ENCODE results near the gene SNCB.

Gene SNCB

GRCh38 chr5:176608142-176608705 lies 22.1 kb downstream of the SNCB start:
- peak; percentile 19 for DNase-seq
- Histone ChIP-seq H3K79me2 (ENCODE audit: low read length) (peaks cover 3% of the 10 kb centered on the region; the same call in 1 of the 2 replicates), H4K20me1 (ENCODE audit: insufficient read depth, low read length) (no peaks in the 10 kb centered on the region), H3K36me3 (replicated peaks; ENCODE audit: insufficient read depth, low read length) (no peaks in the 10 kb centered on the region), H3K9me3 (replicated peaks; ENCODE audit: insufficient read depth, low read length) (no peaks in the 10 kb centered on the region), H3K9ac (ENCODE audit: low read length) (no peak overlapping the region), H3F3A (ENCODE audit: insufficient read depth, low read length) (0 out of 2 replicates have a peak, but pooled peaks cover 4% of the 10 kb centered on the region), H3K4me2 (ENCODE audit: low read depth, low read length) (peak overlapping the region; percentile 18; the same call in 1 of the 2 replicates), H3K4me1 (ENCODE audit: low read length) (peaks cover 23% of the 10 kb centered on the region), H3K27ac (ENCODE audit: low read length) (no peak overlapping the region), H2AFZ (ENCODE audit: low read length) (no peak overlapping the region), H3K4me3 (ENCODE audit: low read length) (no peak overlapping the region), H3K27me3 (replicated peaks; ENCODE audit: insufficient read depth, low read length) (peaks cover 22% of the 10 kb centered on the region), H3K9me2 (replicated peaks; ENCODE audit: insufficient read depth, low read length) (no peaks in the 10 kb centered on the region)
- TF ChIP-seq EZH2 (optimal IDR thresholded peaks at IDR 0.05; ENCODE audit: low read depth, low read length) = no peak
- TF ChIP-seq EZH2phosphoT487 (IDR thresholded peaks at IDR 0.05; ENCODE audit: low read length) = no peak

DNA sequence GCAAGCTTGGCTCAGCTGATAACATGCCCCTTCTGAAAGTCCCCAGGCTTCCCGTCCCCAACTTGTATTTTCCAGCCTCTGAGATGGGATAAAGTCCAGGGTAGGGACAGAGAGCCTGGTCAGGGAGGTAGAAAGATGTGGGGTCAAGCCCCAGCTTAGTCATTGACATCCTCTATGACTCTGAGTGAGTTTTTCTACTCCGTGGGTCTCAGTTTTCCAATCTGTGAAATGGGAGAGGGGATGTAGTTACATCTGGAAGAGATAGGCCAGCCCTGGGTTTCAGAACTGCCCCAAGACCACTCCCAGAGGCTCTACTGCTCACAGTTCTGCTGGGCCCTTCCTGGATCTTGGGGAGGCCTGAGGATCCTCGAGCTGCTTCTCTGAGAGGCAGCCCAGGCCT lies 23.5 kb downstream of the SNCB start:
- Histone ChIP-seq H3F3A (ENCODE audit: insufficient read depth, low read length) (0 out of 2 replicates have a peak, but pooled peaks cover 4% of the 10 kb centered on the region), H3K4me1 (ENCODE audit: low read length) (peaks cover 23% of the 10 kb centered on the region), H3K9ac (ENCODE audit: low read length) (no peak overlapping the region), H3K36me3 (replicated peaks; ENCODE audit: insufficient read depth, low read length) (no peaks in the 10 kb centered on the region), H4K20me1 (ENCODE audit: insufficient read depth, low read length) (no peaks in the 10 kb centered on the region), H2AFZ (ENCODE audit: low read length) (no peak overlapping the region), H3K4me2 (ENCODE audit: low read depth, low read length) (no peak overlapping the region), H3K9me2 (replicated peaks; ENCODE audit: insufficient read depth, low read length) (no peaks in the 10 kb centered on the region), H3K4me3 (ENCODE audit: low read length) (no peak overlapping the region), H3K27me3 (replicated peaks; ENCODE audit: insufficient read depth, low read length) (peaks cover 10% of the 10 kb centered on the region; the same call in 1 of the 2 replicates), H3K79me2 (ENCODE audit: low read length) (peaks cover 3% of the 10 kb centered on the region; the same call in 1 of the 2 replicates), H3K27ac (ENCODE audit: low read length) (no peak overlapping the region), H3K9me3 (replicated peaks; ENCODE audit: insufficient read depth, low read length) (no peaks in the 10 kb centered on the region)
- DNase-seq = no peak
- TF ChIP-seq, protein P1, sequence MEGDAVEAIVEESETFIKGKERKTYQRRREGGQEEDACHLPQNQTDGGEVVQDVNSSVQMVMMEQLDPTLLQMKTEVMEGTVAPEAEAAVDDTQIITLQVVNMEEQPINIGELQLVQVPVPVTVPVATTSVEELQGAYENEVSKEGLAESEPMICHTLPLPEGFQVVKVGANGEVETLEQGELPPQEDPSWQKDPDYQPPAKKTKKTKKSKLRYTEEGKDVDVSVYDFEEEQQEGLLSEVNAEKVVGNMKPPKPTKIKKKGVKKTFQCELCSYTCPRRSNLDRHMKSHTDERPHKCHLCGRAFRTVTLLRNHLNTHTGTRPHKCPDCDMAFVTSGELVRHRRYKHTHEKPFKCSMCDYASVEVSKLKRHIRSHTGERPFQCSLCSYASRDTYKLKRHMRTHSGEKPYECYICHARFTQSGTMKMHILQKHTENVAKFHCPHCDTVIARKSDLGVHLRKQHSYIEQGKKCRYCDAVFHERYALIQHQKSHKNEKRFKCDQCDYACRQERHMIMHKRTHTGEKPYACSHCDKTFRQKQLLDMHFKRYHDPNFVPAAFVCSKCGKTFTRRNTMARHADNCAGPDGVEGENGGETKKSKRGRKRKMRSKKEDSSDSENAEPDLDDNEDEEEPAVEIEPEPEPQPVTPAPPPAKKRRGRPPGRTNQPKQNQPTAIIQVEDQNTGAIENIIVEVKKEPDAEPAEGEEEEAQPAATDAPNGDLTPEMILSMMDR (IDR thresholded peaks at IDR 0.05; ENCODE audit: low read length) = no peak
- TF ChIP-seq EZH2phosphoT487 (IDR thresholded peaks at IDR 0.05; ENCODE audit: low read length) = no peak
- TF ChIP-seq EZH2 (optimal IDR thresholded peaks at IDR 0.05; ENCODE audit: low read depth, low read length) = no peak

- Histone ChIP-seq H3K4me1 (ENCODE audit: low read length) (peaks cover 20% of the 10 kb centered on the region), H3K27ac (ENCODE audit: low read length) (no peak overlapping the region), H4K20me1 (ENCODE audit: insufficient read depth, low read length) (no peaks in the 10 kb centered on the region), H3K9ac (ENCODE audit: low read length) (no peak overlapping the region), H3F3A (ENCODE audit: insufficient read depth, low read length) (0 out of 2 replicates have a peak, but pooled peaks cover 4% of the 10 kb centered on the region), H3K79me2 (ENCODE audit: low read length) (peaks cover 3% of the 10 kb centered on the region; the same call in 1 of the 2 replicates), H3K9me2 (replicated peaks; ENCODE audit: insufficient read depth, low read length) (no peaks in the 10 kb centered on the region), H2AFZ (ENCODE audit: low read length) (no peak overlapping the region), H3K4me2 (ENCODE audit: low read depth, low read length) (no peak overlapping the region), H3K27me3 (replicated peaks; ENCODE audit: insufficient read depth, low read length) (peaks cover 4% of the 10 kb centered on the region; the same call in 1 of the 2 replicates), H3K4me3 (ENCODE audit: low read length) (no peak overlapping the region), H3K36me3 (replicated peaks; ENCODE audit: insufficient read depth, low read length) (no peaks in the 10 kb centered on the region), H3K9me3 (replicated peaks; ENCODE audit: insufficient read depth, low read length) (no peaks in the 10 kb centered on the region)
- TF ChIP-seq EZH2 (optimal IDR thresholded peaks at IDR 0.05; ENCODE audit: low read depth, low read length) (no peak), EZH2phosphoT487 (IDR thresholded peaks at IDR 0.05; ENCODE audit: low read length) (no peak)
- TF ChIP-seq, protein P1 (IDR thresholded peaks at IDR 0.05; ENCODE audit: low read length) = no peak
- DNase-seq = no peak
These were observed 24.3 kb downstream of the SNCB start for GRCh38 chr5:176606032-176606431.

DNA sequence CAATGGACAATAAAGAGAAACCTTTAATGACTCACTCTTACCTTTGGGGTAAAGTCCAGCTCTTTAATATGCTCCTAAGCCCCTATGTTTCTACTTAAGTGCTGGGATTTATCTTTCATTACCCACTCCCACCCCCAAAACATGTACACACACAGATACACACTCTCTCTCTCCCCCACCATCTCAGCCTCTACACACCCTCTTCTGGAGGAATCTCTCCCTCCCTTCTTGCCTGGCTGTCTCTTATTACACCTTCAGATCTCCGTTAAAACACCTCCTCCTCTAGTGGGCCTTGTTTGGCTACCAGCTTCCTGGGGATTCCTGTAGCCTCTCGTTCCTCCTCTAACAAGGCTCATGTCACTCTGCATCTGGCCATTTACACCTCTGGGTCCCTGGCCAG lies 27.2 kb downstream of the SNCB start:
- Histone ChIP-seq H3K27me3 (replicated peaks; ENCODE audit: insufficient read depth, low read length) (no peaks in the 10 kb centered on the region), H3K4me1 (ENCODE audit: low read length) (peaks cover 20% of the 10 kb centered on the region), H3K9ac (ENCODE audit: low read length) (no peak overlapping the region), H3K4me3 (ENCODE audit: low read length) (no peak overlapping the region), H2AFZ (ENCODE audit: low read length) (no peak overlapping the region), H3F3A (ENCODE audit: insufficient read depth, low read length) (peaks cover 13% of the 10 kb centered on the region), H3K27ac (ENCODE audit: low read length) (no peak overlapping the region), H3K4me2 (ENCODE audit: low read depth, low read length) (no peak overlapping the region), H3K9me3 (replicated peaks; ENCODE audit: insufficient read depth, low read length) (no peaks in the 10 kb centered on the region), H3K79me2 (ENCODE audit: low read length) (no peaks in the 10 kb centered on the region), H3K9me2 (replicated peaks; ENCODE audit: insufficient read depth, low read length) (no peaks in the 10 kb centered on the region), H4K20me1 (ENCODE audit: insufficient read depth, low read length) (no peaks in the 10 kb centered on the region), H3K36me3 (replicated peaks; ENCODE audit: insufficient read depth, low read length) (peaks cover under 1% of the 10 kb centered on the region; the same call in 1 of the 2 replicates)
- DNase-seq = no peak
- TF ChIP-seq EZH2phosphoT487 (IDR thresholded peaks at IDR 0.05; ENCODE audit: low read length) (no peak), EZH2 (optimal IDR thresholded peaks at IDR 0.05; ENCODE audit: low read depth, low read length) (no peak)
- TF ChIP-seq, protein P1 (IDR thresholded peaks at IDR 0.05; ENCODE audit: low read length) = no peak

All from MM.1S (cell line).